Stimulated activated CD8-positive, alpha-beta memory T cell treated with anti-CD3 and anti-CD28 coated beads, Interleukin-12 subunit alpha, Interleukin-12 subunit beta, amount 100 ng/mL, for 4 hours (primary cell): ENCODE data around the gene GFRA4.

ENCODE experiments used
- DNase-seq: peaks from one replicate; pipeline ENCODE4 v3.0.0-alpha.2; 2020; ENCODE audit warnings: low read depth

GFRA4 gene

DNA sequence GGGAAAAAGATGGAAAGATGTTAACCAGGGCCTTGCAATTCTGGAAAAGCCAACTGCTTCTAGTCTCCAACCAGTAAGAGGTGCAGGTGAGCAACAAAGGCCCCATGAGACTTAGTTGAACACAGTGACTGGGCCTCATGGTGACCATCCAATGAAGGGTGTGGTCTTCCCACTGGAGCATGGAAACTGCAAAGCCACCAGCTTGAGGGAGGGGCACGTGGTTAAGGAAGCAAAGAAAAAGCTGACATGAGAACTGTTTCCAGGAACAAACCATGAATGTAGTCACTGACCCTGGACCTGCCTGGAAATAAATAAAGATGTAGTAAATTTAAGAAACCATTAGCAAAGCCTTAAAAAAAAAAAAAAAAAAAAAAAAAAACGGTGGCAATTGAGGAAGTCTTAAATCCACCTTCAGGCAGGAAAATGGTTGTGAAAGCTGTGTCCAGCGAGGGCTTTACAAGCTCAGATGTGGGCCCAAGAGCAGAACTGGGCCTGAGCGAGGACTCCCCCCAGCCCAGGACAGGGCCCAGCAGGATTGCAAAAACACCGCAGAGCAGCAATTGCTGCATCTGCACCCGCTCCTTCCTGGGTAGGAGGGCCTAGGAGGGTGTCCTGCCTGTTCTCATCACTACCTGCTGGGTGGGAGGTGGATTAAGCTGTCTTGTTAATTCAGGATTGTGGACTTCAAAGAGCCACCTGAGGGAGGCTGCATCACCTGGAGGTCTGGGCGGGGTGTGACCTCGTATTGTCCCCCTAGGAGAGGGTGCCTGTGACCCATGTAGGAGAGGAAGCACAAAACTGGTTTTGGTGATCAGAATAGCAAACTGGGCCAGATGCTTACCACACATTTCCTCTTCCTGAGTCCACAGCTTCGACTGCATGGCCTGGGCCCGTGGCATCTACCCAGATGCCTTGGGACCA, 10.3 kb downstream of the GFRA4 start:
- DNase-seq: no peak

DNA sequence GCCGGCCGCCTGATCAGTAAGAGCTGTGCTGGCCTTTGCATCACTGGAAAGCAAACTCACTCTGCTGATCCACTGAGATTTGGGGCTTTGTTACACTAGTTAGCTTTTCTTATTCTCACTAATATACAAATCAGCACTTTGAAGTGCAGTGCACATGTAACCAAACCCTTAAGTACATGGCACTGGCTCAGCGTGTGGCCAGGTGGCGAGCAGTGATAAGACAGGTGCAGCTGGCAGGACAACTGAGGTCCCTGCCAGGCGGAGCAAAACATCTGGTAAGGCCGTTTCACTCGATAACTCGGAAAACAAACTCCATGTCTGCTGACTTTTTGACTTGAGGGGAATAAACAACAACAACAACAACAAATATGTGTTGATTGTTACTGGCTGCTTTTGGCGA, 11.0 kb downstream of the GFRA4 start:
- DNase-seq: no peak

DNA sequence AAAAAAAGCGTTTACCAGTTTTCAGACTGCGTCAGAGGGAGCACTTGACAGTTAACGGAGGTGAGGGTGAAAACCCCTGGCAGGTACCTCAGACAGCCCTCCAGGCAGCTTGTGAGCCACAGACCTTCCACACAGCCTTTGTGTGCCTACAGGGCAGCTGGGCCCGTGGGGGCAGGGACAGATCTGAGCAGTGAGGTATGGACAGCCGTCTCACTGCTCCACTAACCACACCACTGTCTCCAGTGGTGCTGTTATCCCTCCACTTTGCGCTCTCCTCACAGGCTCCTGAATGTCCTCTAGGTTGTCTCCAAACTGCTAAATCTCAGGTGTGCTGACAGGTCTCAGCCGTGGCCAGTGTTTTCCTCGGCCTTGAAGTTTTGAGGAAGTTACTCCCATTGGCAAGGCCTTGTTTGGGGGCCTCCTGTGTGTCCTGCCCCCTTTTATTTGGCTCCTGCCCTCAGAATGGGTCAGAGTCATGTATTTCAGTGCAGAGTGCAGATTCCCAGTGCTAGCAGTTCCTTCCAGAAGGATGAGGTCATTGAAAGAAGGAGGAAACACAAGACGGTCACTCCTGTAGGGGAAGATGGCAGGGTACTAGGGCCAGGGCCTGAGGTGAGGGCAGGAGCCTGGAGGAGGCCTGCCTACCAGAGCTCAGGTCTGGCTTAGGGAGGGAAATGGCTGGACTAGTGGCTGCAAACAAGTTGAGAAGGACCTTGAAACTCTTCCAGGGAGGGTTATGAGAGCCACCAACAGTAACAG, 11.8 kb downstream of the GFRA4 start:
- no peak for DNase-seq

DNA sequence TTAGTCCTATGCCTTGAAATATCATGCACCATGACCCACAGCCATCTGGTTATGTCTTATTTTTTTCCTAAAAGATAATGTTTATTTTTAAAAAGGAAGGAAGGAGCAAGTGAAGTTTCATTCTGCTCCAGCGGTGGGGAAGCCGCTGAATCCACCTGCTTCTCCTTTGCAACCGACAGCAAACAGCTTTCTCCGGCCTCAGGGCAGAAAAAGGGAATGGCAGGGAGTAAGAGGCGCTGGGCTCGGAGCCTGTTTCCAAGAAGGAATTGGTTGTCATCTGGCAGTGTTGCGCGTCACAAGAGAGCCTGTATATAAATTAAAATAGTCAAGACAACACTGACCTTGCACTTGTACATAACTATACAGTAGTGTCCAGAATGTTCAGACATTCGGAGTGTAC, 14.2 kb downstream of the GFRA4 start:
- DNase-seq: no peak

DNA sequence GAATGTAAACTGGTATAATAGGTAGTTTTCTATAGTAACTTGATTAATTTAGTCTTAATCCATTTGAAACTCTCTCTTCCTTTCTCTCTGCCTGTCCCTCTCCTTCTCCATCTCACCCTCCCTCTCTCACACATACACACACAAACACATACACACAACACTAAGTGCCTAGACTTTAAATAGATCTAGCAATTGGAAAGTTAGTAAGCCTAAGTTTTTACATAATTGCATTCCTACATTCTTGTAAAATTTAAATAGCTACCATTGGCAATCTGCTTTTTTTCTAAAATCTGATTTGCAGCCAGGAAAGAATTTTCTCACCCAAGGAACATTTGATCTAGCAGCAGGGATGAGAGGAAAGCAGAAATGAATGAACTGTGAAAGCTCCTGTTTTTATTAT, 15.7 kb downstream of the GFRA4 start:
- DNase-seq: no peak

DNA sequence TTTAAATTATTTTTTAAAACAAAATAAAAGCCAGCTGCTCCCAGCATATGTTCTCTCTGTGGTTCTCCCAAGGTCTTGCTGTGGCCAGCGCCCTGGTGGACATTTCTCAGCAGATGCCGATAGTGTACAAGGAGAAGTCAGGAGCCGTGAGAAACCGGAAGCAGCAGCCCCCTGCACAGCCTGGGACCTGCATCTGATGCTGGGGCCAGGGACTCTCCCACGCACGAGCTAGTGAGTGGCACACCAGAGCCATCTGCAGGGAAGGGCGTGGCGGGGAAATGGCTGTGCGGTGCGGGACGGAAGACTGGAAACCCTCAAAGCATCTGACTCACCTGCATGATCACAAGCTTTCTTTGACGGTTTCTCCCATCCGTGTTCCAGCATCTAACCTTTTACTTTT, 16.5 kb downstream of the GFRA4 start:
- no peak for DNase-seq

DNA sequence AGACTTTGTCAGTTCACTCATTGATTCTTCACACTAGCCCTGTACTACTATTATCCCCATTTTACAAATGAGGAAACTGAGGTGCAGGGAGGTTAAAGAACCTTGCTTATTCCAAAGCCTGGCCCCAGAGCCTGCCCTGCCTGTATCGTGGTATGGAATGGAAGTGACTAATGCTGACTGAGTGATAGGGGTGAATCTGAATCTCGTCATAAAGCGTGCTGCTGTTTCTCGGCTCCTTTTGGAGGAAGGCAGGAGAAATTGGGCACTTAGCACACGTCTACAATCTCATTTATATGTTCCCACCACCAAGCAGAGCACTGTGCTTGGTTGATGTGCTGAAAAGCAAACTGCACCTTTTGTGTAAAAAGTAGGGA, 17.1 kb downstream of the GFRA4 start:
- no peak for DNase-seq

DNA sequence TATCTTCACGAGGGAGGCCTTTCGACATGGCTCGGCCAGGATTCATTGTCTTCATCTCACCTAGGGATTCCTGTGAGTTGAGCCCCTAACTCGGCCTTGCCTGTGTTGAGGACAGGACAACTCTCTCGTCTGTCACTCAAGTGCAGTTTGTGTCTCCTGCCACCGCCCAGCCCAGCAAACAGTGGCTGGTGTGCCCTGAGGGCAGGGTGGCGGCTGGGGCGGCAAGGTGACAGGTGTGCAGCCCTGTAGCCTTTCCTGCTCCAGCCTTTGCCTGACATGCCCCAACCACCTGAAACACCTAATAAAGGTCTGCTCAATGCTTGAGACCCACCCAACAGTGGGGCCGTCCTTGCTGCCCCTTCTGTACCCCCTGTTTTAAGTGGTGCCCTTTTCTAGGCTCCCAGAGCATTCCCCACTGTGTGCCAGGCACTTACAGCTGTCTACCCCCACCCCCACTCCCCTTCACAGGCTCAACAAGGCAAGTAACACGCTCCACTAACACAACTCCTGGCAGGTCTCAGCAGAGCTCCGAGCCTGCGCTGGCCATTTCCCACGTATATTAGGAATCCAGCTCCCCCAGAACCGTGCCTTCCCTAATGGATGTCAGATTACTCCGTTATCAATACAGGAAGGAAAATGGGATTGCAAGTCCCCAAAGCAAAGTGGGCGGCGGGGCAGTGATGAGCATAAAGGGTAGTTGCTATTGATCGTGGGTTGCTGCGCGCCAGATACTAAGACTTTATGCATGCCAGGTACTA, 17.7 kb downstream of the GFRA4 start:
- no peak for DNase-seq

DNA sequence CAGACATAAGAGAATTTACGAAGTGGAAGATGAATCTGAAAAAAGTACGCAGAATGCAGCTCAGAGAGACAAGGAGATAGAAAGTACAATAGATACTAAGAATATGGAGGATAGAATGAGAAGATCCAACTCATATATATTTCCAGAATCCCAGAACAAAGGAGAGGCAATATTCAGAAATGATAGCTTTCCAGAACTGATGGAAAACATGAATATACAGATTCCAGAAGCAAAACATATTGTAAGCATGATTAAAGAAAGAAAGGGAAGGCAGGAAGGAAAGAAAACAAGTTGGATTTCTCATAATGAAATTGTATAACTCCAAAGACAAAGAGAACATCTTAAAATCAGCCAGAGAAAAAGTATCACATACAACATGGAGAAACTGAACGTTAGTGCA, 22.9 kb downstream of the GFRA4 start:
- no peak for DNase-seq

DNA sequence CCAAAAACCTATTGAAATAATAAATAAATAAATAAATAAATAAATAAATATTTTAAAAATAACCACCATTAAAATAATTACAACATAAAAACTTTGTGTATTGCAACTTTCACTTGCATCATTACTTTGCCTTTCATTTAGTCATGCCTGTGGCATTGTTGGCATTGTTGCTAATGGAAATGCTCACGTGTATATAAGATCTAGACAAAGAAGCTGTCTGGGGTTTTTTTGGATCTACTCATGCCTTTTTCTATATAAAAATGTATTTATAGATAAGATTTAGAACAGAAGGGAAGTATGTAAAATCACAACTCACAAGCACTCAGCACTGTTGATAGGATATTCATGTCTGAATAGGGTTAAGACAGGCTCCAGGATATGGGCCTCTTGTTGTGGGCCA, 27.9 kb downstream of the GFRA4 start:
- DNase-seq: no peak

DNA sequence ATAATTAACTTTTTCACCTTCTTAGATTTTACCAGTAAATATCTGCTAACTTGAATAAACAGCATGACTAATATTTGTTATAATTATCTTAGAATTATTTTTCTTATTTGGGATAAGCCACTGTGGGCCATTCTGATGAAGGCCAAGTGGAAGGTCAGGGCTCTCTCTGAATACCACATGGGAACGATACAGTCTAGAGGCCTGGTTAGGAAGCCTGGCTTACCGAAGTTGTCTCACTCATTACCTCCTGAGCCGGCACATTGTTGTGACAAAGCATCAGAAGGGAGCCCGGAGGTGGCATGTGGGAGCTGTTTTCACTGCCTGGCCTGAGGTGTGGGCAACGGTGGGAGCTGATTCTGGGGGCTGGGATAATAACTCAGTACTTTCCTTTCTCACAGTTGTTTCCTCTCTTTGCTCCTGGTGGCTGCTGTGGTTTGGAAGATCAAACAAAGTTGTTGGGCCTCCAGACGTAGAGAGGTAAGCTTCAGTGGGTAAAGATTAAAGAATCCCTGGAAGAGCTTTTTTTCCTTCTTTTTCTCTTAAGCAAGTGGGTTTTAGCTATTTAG, 29.2 kb downstream of the GFRA4 start:
- DNase-seq: no peak

DNA sequence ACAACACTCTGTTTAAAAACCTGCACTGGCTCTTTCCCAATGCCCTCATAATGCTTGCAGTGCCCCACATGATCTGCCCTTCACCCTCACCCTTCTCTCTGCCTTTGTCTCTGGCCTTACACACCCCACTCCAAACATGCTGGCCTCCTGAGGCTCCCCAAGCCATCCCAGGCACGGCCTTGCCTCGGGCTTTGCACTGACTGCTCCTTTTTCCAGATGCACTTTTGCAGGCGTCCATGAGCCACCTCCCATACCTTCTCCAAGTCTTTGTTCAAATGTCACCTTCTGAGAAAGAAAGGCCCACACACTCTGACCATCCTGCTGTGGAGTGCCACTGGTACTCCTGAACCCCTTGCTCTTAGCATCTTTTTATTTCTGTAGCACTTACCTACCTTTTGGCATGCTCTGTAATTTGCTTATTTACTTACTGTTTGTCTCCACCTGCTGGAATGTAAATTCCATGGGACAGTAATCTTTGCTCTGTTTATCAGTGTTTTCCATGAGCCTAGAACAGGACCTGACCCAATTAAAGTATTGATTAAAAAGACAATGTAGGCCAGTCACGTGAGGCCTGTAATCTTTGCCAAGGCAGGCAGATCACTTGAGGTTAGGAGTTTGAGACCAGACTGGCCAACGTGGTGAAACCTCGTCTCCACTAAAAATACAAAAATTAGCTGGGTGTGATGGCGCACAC, 30.7 kb downstream of the GFRA4 start:
- DNase-seq: no peak

DNA sequence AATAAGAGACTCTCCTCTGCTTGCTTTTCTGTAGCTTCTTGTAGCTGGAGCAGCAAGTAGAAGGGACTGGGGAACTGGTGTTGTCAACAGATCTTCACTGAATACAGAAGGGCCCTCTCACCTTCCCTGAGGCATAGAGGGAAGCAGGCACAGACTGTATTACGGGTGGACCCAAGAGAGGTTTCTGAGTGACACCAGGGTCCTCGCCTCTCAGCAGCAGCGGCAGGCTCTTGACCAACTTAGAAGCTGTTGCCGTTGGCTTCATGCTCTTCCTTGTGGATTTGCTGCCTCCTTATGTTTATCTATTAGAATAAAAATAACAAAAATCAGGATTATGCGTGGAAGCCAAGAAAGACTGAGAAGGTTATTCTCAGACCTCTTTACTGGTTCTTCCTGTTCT, 31.7 kb downstream of the GFRA4 start:
- DNase-seq: no peak

DNA sequence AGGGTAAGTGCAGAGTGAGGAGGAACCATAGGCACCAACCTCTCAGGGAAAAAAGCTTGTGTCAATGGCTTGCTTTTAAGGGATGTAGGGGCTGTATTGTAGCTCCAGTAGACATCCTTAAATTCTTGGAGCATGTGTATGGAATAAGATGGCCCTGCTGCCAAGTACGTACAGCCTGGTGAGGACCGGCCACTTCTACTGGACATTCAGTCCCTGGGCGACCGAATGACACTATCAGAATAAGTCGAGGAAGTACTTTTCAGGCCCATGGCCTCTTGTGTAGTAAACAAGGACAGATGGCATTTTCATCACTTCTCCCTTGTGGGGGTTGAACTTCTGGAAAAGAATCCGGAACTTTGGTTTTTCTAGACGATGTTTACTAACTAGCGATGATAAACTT, 32.8 kb downstream of the GFRA4 start:
- no peak for DNase-seq

DNA sequence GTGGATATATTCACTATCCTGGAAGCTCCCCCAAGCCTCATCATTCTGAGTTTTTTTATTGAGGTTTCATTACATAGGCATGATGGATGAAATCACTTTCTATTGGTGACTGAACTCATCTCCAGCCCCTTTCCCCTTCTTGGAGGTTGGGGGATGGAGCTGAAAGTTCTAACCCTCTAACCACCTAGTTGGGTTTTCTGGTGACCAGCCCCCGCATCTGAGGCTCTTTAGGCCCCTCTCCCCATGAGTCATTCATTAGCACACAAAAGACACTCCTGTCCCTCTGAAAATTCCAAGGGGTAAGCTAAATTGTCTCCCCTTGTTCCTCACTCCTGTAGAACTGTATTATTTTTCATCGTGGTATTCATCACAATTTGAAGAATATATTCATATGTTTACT, 33.3 kb downstream of the GFRA4 start:
- DNase-seq: no peak

DNA sequence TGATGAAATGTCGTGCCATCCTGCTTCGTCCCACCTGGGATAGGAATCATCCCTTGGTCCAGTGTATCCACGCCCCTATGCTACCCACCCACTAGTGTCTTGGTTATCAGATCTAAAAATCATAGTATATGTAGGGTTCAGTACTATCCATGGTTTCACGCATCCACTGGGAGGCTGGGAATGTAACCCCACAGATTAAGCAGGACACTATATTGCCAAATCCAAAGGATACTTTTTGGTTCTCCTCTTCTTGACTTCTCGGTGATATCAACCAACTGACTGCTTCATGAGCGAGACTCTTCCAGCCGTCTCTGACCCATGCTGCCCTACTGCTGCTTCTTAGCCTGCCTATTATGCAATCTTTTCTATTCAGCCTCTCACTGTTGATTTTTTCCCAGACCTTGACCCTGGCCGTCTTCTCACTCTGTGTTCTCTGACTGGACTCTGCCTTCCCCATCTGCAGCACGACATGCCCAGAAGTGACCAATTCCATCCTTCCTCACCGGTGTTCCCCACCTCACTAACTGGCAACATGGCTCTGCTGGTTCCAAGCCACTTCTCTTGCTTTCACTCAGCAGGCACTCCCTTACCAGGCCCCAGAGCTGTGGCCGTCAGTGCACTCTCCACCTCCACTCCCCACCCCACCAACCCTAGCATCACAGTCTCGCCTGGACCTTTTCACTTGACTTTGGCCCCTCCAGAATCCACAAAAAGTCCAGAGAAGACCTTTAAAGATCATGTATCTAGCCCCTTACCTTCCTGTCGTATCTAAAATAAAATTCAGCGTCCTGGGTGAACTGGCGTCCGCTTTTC, 34.5 kb downstream of the GFRA4 start:
- no peak for DNase-seq

DNA sequence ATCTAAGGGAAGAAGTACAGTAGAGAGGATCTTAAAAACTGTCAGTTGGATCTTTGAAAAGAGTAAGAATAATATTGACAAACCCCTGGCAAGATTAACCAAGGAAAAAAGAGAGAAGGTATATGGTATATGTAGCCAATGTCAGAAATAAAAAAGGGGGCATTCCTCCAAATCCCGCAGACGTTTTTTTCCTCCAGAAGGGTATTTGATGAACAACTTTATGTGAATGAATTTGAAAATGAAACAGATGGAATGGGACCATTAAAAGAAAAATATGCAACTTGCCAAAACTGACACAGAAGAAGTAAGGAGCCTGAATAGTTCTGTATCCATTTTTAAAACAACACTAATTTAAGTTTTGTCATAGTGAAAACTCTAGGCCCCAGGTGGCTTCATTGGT, 35.7 kb downstream of the GFRA4 start:
- no peak for DNase-seq

DNA sequence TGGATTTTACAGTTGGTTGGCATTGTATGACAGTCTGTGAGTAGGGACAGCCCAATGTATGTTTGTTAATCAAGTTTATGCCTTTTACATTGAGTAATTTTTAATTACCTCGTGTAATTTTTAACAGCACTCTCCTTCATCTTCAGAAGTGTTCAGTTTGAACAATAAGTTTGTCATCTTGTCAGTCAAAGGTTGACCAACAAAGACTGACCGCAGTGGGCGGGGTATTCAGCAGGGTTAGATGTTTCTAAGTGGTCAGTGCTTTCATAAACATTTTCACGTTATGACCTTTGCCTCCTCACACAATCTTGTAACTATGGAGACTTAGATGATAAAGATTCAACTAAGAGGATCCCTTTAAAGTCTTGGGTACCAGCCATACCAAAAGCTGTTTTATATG, 40.8 kb downstream of the GFRA4 start:
- DNase-seq: no peak

DNA sequence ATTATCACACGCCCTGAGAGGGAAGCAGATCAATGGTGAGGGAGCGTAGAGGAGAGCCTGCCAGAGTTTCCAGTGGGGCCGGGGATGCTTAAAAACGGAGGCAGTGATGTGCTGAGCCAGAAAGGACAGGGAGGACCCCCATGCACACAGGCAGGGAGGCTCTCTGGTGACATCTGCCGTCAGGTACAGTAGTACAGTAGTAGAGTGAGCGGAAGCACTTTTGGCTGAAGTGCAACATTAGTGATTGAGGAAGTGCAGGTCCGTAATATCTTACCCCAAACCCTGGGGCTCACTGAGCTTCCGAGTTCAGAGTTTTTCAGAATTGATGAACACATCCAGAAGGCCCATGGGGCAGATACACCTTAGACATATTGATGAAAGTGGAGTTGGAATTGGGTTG, 42.1 kb downstream of the GFRA4 start:
- no peak for DNase-seq

DNA sequence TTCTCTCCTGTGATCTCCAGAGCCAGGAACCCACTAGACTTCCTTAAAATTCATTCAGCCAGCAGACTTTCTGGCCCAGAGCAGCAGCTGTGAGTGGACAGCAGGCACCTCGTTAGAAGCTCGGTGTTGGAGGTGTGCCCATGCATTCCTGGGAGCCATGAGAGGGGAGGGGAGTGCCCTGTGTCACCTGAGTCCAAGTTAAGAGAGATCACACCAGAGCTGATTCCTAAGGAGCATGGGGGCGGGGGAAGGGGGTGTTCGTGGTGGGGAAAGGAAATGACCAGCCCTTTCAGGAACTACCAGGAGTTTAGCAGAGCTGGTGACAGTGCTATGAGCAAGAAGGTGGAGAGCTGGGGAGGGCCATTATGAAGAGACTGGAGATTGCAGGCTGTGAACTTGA, 46.9 kb downstream of the GFRA4 start:
- DNase-seq: no peak
